ENCODE results near the gene CT45A1.
A peak's percentile ranks its signal among the peaks of the same experiment; 100 is the strongest.
"Not testable (repeated sequence)": the region's sequence is repeated elsewhere in the genome, so short reads cannot be mapped to it uniquely, and the experiment has no call there.

CT45A1 gene

DNA sequence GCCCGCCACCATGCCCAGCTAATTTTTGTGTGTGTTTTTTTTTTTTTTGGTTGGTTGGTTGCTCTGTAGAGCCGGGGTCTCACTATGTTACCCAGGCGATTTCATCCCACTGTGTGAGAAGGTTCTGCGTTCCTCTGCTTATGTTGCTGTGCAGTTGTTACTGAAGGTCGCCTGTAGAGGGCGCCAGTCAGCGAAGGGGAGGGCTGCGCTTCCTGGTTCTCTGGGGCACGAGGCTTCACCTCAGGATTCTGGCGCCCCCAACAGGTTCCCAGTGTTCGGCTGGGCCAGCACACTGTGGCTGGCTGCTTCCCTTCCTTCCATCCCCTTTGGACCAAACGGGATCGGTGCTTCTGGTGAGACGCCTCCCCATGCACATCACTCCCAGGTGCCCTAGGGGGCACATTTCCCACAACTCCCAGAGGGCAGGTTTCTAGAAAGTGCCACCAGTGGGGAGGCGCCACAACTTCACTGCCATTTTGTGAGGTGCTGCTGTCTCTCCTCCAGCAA lies at the start of gene CT45A1:
CT45A1 (plus strand) TSS at position 457 of the 507 bp plus-strand sequence. CDS start 5,302 bp downstream, outside the sequence.
- DNase-seq = not testable (repeated sequence)

GRCh38 chrX:135672979-135673378 lies 40.5 kb upstream of the CT45A1 start:
- DNase-seq = not testable (repeated sequence)

DNA sequence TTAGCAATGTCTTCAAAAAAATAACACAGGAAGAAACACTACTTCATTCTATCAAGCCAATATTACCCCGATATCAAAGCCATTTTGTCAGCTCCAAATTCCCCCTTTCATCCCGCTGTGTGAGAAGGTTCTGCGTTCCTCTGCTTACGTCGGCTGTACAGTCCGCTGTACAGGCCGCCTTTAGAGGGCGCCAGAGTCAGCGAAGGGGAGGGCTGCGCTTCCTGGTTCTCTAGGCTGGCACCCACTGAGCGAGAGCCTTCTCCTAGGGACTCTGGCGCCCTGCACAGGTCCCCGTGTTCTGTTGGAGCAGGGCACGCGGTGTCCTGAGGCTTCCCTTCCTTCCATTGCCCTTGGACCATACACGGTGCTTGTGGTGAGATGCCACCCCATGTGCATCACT lies 25.3 kb upstream of the CT45A1 start:
- DNase-seq = no peak

DNA sequence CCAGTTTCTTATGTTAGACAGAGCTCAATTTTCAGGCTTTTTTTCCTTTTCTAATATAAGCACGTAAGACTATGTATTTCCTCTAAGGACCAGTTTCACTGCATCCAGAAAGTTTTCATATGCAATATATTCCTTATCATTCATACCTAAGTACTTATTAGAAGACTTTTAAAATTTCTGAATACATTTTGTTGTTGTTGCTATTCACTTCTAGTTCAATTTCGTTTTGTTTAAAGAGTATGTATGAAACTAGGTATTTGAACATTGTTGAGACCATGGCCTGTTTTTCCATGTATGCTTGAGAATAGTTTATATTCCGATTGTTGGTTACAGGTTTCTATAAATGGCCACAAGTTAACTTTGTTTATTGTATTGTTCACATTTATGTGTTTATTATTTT lies 18.0 kb upstream of the CT45A1 start:
- DNase-seq = no peak

- no peak for DNase-seq
These were observed 15.8 kb upstream of the CT45A1 start for GRCh38 chrX:135697601-135698000.

GRCh38 chrX:135698924-135699323 lies 14.5 kb upstream of the CT45A1 start:
- no peak for DNase-seq

- DNase-seq = peak; percentile 13 to 32
These were observed 5.6 kb upstream of the CT45A1 start for GRCh38 chrX:135707880-135708279.

DNA sequence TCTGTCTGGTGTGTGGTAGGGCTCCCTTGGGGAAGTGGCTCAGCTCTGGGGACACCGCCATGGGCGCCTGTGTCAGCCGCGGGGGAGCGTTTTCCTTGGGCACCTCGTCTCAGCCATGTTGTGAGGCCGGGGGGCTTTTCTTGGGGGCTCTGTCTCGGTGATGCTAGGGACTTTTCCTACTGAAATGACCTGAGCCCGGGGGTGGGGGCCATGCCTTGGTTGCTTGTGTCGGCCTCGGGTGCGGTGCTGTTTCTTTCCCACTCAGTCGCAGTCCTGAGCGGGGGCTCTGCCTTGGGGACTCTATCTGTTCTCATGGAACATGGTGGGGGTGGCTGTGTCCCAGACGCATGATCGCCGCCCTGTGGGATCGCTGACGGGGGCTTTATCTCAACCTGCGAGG lies 356 bp downstream of the CT45A1 start:
- no peak for DNase-seq

- DNase-seq = not testable (repeated sequence)
These were observed 21.2 kb downstream of the CT45A1 start for GRCh38 chrX:135734666-135735065.

DNA sequence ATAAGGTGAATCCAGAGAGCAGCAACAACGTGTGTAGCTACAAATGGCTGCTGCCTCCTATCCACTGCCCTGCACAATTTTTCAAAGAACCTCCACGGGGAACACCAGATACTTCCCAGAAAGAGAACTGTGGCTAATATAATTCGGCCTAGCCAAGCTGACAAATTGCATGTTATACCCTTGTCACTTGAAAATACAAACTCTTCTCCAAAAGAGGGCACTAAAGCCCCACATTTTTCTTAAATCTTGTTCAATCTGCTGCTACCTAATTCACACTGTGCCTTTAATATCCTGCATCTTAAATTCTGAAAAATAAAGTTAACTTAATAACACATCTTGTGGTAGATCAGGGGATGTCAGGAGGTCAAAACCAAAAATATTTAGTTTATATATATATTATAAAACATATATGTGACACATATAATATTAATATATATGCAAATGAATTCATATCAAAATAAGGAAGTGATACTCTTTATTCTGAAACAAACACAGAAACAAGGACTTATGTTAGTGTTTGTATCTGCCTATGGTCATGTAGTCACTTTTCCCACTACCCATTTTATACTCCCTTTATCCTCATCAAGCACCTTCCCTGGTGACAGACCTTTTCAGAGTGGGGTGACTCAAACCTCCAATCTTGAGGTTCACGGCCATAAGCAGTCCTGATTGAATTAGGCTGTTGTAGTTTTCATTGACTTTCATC lies 24.1 kb downstream of the CT45A1 start:
- no peak for DNase-seq

- DNase-seq = no peak
These were observed 27.3 kb downstream of the CT45A1 start for GRCh38 chrX:135740681-135741149.

- no peak for DNase-seq
These were observed 27.8 kb downstream of the CT45A1 start for GRCh38 chrX:135741192-135741715.

DNA sequence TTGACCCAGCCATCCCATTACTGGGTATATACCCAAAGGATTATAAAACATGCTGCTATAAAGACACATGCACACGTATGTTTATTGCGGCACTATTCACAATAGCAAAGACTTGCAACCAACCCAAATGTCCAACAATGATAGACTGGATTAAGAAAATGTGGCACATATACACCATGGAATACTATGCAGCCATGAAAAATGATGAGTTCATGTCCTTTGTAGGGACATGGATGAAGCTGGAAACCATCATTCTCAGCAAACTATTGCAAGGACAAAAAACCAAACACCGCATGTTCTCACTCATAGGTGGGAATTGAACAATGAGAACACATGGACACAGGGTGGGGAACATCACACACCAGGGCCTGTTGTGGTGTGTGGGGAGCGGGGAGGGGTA lies 31.3 kb downstream of the CT45A1 start:
- DNase-seq = not testable (repeated sequence)

- DNase-seq = not testable (repeated sequence)
These were observed 54.7 kb downstream of the CT45A1 start, which contains the start of gene CT45A3 for GRCh38 chrX:135768091-135768490. TSS of gene CT45A3 (minus strand) at chrX:135768191. CDS start at chrX:135764444, 3,747 bp downstream.
